GM20431 (cell line): ENCODE measurements around the gene FBLN1.
"Not testable (repeated sequence)": the region's sequence is repeated elsewhere in the genome, so short reads cannot be mapped to it uniquely, and the experiment has no call there.

Experiments used
- in situ Hi-C: fragments of 300-500 bp; cut with MseI, MboI; formaldehyde crosslinking; loops from one replicate; pipeline ENCODE4 v1.15.0; 2020; ENCODE audit warnings: low sequenced_read_pairs; ENCODE audit not compliant: unreplicated experiment

The FBLN1 gene

DNA sequence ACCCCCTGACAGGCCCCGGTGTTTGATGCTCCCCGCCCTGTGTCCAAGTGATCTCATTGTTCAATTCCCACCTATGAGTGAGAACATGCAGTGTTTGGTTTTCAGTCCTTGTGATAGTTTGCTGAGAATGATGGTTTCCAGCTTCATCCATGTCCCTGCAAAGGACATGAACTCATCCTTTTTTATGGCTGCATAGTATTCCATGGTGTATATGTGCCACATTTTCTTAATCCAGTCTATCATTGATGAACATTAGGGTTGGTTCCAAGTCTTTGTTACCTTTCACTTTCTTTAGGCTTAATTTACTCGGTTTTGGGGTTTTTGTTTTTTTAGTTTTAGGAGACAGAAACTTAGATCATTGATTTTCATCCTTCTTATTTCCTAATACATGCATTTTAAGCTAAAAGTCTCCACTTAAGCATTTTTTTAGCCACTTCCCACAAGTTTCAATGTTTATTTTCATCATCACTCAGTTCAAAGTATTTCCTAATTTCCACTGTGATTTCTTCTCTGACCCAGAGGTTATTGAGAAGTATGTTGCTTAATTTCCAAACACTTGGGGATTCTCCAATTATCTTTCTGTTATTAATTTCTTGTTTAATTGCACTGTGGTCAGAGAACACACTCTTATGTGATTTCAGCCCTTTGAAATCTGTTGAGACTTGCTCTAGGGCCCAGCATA, 120.9 kb downstream of the FBLN1 start:
- in situ Hi-C loops, result not testable (repeated sequence)

DNA sequence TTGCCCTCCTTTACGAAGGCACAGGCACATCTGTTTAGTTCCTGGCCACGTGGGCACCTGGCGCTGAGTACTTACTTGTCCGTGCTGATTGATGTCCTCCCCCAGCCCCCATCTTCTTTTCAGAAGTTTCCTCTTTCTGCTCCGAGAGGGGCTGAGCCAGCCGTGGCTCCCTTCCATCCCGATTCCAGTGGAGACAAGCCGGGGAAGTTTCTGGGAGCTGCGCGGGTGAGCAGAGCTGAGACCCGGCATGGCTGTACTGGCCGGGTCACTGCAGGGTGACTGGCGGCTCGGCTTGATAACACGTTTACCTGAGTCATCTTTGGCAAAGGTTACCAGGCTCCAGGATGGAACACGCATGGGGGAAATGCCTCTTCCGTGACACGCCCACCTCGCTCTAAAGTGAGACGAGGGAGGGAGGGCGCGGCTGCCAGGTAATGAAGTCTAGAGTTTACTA, 123.5 kb downstream of the FBLN1 start:
- in situ Hi-C loops, result no loop called here

DNA sequence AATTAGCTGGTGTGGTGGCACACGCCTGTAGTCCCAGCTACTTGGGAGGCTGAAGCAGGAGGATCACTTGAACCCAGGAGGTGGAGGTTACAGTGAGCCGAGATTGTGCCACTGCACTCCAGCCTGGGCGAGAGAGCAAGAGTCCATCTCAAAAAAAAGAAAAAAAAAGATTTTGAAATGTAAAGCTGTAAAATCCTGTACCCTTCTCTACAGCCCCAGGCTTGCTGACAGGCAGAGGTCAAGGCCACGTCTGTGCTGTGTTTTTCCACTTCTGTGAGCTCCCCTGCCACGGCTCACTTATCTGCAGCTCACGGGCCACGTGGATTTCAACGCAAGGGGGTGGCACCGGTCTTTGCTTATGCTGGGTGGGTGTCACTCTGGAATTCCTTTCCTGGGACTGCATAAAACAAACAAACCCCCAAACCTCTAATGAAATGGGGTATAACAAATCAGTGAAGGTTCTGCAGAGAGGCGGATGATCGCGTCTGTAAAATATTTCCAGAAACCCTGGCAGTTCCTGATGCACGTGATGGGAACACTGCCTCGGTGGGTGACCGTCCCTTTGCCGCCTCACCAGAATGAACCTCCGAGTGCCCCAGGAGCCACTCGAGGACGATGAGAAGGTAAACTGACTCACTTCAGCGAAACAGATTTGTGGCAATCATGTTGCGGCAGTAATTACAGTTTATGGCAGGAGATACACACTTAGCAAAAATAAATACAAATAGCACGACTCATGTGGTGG, 125.0 kb downstream of the FBLN1 start:
- in situ Hi-C loops, result no loop called here

DNA sequence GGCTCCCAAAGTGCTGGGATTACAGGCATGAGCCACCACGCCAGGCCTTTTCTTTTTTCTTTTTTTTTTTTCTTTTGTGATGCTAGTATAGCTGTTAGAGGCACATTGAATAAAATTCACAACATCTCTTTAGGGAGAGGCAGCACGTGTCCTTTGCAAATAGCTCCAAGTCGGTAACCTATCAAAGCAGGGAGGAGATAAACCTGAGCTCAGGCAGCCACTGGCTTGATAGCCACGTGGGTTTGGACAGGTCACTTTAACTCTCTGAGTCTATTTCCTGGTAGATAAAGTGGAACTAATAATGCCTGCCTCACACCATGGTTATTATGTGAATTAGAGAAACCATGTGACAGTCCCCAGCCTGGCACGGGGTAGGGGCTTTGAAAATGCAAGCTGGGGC, 125.8 kb downstream of the FBLN1 start:
- in situ Hi-C loops, result no loop called here

DNA sequence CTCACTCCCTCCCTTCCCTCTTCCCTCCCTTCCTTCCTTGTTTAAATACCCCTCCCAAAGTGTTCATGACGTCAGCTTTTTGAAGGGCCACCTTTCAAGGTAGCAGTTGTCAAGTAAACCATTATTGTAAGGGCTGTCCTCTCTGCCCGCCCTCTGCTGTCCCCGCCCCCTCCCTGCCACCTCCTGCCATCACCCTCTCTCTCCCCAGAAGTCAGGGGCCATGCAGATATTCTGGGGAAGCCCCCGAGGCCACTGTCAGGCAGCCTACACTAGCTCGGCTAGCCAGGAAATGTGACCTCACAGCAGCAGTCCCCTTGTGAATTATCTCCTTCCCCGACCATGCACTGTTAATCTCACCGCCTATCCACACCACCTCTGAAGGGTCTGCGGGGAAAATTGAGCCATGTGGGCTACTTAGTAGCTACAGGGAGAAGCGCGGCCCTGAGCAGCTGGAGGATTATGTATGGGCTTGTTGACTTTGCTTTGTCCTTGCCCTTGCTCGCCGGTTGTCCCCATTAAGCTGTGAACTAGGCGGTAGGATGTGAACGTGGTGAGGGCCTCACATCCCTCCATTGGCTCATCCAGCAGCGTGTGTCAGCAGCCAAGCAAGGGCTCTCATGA, 126.9 kb downstream of the FBLN1 start:
- in situ Hi-C loops, result no loop called here

DNA sequence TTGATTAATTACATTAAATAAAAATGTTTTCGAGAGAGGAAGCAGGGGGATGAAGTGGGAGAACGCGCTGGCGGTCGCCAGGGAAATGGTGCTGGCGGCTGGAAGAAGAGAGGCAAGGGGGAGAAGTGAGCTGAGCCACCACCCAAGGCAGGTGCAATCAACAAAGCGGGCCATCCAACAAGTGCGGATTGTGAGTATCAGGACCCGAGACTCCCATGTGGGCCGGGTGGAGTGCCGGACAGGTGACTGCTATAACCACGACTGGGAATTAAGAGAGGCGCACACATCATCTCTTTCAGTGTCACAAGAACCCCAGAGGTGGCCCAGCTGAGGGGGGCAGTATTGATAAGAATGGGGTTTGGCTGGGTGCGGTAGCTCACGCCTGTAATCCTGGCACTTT, 127.8 kb downstream of the FBLN1 start:
- in situ Hi-C loops, result no loop called here

DNA sequence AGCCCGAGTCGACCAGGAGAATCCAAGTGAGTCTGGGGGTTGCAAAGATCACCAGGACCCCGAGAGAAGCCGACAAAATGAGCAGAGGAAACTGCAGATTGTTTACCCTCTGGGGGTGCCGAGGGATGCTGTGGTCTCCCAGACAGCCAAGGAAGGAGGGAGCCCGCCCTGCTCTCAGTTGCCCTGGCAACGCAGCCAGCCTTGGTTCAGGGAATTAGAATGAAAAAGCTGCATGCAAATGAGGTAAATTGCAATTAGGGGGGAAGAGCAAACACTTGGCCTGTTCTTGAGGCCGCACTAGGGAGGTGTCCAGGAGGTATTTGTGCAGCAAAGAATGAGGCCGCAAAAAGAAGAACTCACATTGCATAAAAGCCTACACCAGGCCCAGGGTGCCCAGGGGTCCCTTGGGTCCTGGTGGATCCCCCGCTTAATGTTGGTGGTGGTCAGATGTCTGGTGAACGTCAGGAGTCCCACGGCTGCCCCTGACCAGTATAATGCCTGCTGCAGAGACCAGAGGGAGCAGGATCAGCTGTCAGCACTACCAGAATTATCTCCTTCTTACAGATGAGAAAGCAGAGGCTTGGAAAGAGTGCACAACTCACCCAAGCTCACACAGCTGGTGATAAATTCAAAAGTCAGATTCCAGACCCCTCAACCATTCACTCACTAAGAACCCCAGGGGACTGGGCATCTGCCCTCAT, 128.6 kb downstream of the FBLN1 start:
- in situ Hi-C loops, result no loop called here

DNA sequence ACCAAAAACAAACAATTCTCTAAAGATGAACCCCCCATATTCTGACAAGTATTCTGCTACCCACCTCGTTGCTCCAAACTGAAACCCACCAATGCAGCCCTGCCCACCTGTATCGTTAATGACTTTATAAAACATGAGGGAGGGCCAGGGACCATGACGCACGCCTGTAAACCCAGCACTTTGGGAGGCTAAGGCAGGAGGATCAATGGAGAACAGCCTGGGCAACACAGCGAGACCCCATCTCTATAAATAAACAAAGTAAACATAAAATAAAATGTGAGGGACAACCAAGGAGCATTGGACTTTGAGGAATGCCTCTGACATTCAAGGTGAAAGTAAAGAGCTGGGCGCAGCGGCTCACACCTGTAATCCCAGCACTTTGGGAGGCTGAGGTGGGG, 129.2 kb downstream of the FBLN1 start:
- in situ Hi-C loops, result no loop called here

DNA sequence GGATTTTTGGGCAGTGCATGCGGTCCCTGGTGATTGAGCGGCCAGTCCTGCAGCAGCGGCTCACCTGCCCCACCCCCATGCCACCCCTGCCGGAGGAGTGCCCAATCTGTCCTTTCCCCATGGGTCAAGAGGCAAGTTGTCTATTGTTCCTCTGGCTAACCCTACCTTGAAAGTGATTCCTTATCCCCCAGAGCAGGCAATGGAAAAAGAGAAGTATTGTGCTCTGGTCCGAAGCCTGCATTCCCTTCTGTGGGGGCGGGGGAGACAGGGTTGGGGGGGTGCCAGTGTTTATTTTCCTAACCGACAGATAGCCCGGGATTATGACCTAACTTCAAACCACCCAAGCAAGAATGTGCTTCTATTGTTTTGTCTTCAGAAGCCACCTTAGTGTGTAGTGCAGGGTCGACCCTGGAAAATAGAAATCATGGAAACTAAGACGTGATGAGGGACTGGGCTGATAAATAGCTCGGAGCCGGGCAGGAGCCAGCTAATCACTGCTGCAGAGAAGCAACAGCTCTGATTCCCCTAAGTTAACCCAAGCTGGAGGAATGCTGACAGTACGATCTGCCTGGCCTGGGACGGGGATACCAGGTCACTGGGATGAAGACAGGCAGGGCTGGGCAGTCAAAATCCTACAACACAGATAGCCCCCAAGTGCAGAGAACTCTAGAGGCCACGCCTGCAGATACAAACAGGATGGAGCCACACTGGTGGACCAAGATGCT, 130.3 kb downstream of the FBLN1 start:
- in situ Hi-C loops, result no loop called here

DNA sequence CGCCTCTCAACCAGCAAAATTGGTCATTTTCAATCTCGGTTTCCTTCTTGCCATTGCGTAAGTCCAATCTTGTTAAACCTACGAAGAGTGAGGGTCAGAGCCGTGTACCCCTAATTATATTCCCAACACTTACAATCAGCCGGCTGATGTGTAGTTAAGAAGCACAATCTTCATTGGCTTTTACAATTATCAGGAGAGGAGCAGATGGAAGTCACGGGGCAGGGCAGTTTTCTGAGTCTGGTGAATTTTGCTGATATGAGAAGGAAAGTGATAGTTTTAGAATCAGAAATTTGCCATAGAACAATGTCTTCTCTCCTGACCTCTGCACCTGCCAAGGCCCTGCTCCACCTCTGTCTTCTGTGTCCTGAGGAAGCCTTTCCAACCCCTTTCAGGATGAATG, 134.0 kb downstream of the FBLN1 start:
- in situ Hi-C loops, result no loop called here

DNA sequence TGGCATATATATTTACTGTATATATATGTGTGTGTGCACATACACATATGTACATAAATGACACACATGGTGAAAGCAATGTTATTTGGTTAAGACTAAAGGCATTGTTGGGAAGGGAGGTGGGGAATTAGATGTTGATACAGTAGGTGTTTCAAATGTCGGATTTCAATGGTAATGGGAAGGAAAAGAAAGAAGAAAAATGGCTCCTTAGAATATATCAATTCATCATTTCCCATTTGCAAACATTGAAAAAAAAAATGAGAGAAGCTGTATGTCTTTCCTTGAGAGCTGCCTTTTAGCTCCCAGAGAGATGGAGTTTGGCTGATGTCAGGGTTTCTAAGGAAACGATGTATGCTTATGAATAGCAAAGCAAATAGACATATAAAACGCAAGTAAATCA, 135.5 kb downstream of the FBLN1 start:
- in situ Hi-C loops, result no loop called here

DNA sequence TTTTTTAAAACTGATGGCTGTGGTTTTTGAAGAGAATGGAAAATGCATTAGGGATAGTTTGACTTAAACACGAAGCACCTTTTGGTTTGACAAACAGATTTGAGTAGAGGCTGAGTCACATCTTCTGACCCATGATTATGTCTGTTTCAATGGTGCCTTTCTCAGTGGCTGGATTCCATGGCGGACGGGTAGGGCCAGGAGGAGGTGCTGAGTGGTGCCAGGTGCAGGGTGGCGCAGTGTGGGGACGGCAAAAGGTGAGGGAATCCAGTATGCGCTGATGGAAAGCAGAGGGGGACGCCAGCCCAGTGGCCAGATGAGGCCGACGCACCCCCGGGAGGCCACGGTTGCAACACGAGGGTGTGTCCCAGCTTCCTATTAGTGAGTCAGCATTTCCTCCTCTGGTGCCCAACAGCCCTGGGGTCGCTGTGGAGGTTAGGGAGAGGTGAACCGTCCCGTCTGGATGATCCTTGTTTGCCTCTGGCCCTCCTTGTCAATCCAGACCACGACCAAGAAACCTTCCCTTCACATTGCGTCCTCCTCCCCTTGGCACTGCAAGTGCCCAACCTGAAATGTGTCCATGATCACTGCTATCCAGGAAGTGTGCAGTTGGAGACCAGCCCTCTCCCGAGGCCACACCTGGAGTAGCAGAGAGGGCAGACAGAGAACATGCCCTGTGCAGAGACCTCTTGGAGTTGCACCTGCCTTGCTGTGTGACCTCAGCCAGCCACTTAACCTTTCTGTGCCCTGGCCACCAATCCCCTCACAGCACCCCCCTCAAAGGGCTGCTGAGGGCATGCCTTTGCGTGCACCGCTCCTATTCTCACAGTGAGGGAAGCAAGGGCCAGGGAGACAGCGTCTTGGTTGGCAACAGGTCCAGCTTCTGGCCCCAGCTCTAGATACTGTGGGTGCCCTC, 136.4 kb downstream of the FBLN1 start:
- in situ Hi-C loops, result no loop called here

DNA sequence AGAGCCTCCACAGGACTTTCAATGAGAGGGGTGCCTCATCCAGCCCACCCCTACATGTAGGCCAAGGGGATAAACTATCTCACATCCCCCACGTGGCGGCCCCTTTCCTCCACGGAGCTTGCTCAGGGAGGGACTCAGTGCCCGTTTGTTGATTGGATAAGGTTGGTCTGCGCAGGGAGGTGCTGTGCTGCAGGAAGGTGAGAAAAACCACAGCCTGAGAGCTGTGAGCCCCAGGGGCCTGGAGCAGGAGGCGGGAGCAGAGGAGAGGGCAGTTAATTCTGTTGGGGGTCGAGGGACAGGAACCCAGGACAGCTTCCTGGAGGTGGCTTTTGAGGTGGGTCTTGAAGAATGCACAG, 137.0 kb downstream of the FBLN1 start:
- in situ Hi-C loops, result no loop called here

DNA sequence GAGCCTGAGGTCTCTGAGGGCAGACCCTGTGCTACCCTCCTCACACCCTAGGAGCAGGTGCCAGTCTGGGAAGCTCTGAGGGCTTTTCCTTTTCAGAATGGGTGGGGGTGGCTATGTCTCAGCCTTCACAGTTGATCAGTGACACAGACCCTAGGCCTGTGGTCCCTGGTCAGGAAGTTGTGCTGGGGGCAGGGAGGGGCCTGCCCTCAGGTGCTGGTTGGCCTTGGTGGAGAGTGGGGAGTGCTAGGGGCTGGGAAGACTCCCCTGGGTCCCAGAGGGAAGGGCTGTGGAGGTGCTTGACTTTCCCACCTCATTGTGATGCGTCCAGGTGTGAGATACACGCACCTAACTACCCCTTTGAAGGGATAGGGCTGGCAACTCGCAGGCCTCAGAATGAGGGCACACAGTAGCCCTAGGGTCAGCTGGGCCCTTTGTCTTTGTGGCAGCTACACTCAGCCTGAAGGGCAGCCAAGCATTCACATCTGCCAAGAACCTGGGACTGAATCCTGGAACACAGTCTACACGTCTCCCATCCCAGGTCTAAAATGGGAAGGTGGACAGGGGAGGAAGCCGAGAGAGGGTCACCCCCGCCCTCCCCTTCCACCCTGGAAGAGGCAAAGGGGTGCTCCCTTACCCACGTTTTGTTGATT, 137.7 kb downstream of the FBLN1 start:
- in situ Hi-C loops, result no loop called here

DNA sequence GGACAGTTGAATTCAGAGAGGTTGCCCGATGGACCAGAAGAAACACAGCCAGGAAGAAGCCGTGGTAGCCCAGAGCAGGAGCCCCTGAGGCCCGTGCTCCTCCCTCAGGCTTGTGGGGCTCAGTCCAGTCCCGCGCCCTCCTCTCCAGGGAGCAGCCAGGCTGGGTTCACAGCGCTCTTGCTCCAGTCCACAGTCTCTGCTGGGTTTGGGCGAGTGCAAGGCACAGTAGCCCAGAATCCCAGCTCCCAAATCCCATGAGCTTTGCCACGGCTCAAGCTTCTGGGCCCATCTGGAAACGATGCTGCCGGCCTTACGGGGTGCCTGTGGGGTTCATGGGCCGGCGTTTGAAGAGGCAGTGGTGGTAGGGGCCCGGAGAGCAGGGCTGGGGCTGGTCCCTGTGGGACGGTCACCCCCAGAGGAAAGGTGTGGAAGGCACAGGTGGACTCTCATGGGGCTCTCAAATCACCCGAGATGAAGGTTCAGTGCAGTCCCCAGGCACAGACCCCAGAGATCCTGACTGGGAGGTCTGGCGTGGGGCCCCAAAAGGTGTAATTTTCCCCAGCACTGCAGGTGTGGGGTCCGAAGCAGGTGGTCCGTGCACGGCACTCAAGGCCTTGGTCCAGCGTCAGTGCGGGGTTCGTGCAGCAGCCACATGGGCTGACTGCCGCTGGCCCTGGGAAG, 138.4 kb downstream of the FBLN1 start:
- in situ Hi-C loops, result no loop called here

DNA sequence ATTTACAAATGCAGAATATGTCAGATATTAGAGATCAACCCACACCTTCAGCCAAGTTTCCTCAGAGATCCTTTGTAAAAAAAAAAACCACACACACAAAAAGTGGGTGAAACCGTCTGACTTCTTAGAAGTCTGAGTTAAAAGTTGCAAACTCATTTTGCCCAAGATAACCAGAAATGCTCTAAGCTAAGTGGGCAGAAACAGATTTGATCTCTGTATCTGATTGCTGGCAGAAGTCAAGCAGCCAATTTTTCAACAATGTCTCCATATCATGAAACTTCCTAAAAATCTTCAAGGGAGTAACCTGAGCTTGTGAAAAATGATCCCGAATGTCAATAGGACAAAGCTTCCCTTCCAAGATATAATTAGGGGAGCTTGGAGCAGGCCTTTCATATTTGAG, 140.3 kb downstream of the FBLN1 start:
- in situ Hi-C loops, result no loop called here

DNA sequence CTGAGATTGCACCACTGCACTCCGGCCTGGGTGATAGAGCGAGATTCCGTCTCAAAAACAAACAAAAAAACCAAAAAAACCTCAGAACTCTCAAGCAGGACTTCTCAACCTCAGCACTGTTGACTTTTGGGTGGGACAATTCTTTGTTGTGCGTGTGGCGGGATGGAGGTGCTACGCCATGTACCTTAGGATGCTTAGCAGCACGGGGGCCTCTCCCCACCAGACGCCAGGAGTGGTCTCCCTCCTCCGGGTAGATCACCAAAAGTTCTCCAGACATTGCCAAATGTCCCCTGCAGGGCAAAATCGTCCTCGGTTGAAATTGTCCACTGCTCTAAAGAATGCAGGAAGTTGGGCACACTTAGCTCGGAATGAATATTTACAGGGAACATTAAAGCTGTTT, 142.0 kb downstream of the FBLN1 start:
- in situ Hi-C loops, result no loop called here

DNA sequence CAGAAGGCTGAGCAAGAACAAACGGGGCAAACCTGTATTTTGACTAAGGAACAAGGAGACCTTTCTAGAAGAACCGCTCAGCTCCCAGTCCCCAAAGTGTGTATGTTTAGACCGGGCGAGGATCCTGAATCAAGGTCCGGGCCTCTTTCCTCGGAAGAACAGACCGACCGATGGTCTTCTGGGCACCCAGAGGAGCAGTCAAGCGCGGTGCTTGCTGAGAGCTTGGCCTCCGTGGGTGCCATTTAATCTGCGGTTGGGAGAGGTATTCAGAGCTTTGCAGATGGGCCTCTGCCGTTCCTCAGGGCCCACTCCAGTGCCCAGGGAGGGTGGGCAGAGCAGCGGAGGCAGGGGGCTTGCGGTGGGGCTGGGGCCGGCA, 142.5 kb downstream of the FBLN1 start:
- in situ Hi-C loops, result no loop called here
